Body of pancreas (tissue), 4 donors: ENCODE measurements around the gene ZNF813. TPM values are rescaled to one million over a fixed set of nuclear protein-coding genes. Genes with fewer than 3 reads are reported as not detected.
"Not testable (repeated sequence)": the region's sequence is repeated elsewhere in the genome, so short reads cannot be mapped to it uniquely, and the experiment has no call there.

Experiments
- ATAC-seq: fragments of 150-250 bp; one replicate; pipeline ENCODE4 v1.9.1; 2016
- DNase-seq, 4 donors: peaks; one replicate each; pipeline ENCODE4 v3.0.0-alpha.2; 2019
- H3K27ac ChIP-seq, 4 donors: fragments of 200-600 bp; sonication (generic); 1 replicate in 3 of 4; 2 replicates in 1 of 4; pipeline versions ENCODE4 v1.5.1 to v1.6.1; 2016 to 2019; ENCODE audit warnings: mild to moderate bottlenecking in 1 of 4, mixed read lengths in 1 of 4, moderate library complexity in 1 of 4
- H3K27me3 ChIP-seq, 2 donors: fragments of 200-600 bp; sonication (generic); one replicate each; pipeline ENCODE4 v1.6.0; 2016; ENCODE audit warnings: mild to moderate bottlenecking in 1 of 2
- H3K36me3 ChIP-seq, 2 donors: fragments of 200-600 bp; sonication (generic); replicated peaks in 1 of 2; 2 replicates each; pipeline ENCODE4 v1.5.1; 2016; ENCODE audit warnings: low read depth in 2 of 2; ENCODE audit not compliant: insufficient read depth in 1 of 2
- H3K4me1 ChIP-seq: fragments of 200-600 bp; sonication (generic); one replicate; pipeline ENCODE4 v1.6.0; 2016
- H3K4me3 ChIP-seq, 2 donors: fragments of 200-600 bp; sonication (generic); 1 replicate in 1 of 2; 2 replicates in 1 of 2; pipeline ENCODE4 v1.5.1; 2016 to 2019
- H3K9me3 ChIP-seq, 3 donors: fragments of 200-600 bp; sonication (generic); 1 replicate in 2 of 3; 2 replicates in 1 of 3; pipeline ENCODE4 v1.5.1; 2016
- POLR2A ChIP-seq, 3 donors: fragments of 450-650 bp; IDR thresholded peaks; one replicate each; pipeline ENCODE4 v1.6.1; 2016; ENCODE audit warnings: antibody characterized with exemption in 3 of 3, mild to moderate bottlenecking in 2 of 3
- WGBS, 2 donors: methylation state at CpG; one replicate each; pipeline ENCODE4 v1.1.5; 2017; 5-methylcytosine and 5-hydroxymethylcytosine counted together
- intact Hi-C: fragments of 100-400 bp; cut with DNase I; formaldehyde crosslinking; loops from one replicate; pipeline ENCODE4 v1.15.1; 2023
- total RNA-seq, 2 donors: library from RNA; depleted of rRNA; stranded (reverse); fragments of >200 nt; gene quantifications; one replicate each; pipeline ENCODE4 v1.1.0, GENCODE V29; 2016
- TF ChIP-seq, protein P1 (sequence below), 7 experiments: fragments of 450-650 bp in 4 of 7; fragments of 200-600 bp in 3 of 7; sonication (generic) in 3 of 7; IDR thresholded peaks; one replicate each; pipeline ENCODE4 v1.5.1; 2016 to 2019; ENCODE audit warnings: antibody characterized with exemption in 7 of 7

ZNF813 gene
- total RNA-seq, 2 donors from 2014 or later: 1.6 to 1.8 TPM

- ATAC-seq, H3K4me3 ChIP-seq, H3K27ac ChIP-seq, DNase-seq, H3K27me3 ChIP-seq, H3K36me3 ChIP-seq, H3K9me3 ChIP-seq, H3K4me1 ChIP-seq, intact Hi-C loops: not testable (repeated sequence)
- 25% methylated on average over 7 of the region's 7 CpGs for WGBS, 2 donors
Observed at GRCh38 chr19:53503151-53503550, 35.6 kb downstream of the ZNF813 start.

- H3K9me3 ChIP-seq, intact Hi-C loops, H3K4me1 ChIP-seq, H3K36me3 ChIP-seq, ATAC-seq, H3K4me3 ChIP-seq, H3K27ac ChIP-seq, H3K27me3 ChIP-seq: not testable (repeated sequence)
- WGBS, 2 donors: 12 to 60% methylated on average over 4 to 10 of the region's 14 CpGs
- peak in 1 of 4 donors; percentile 8 for DNase-seq
Observed at GRCh38 chr19:53503671-53504364, 36.3 kb downstream of the ZNF813 start.

DNA sequence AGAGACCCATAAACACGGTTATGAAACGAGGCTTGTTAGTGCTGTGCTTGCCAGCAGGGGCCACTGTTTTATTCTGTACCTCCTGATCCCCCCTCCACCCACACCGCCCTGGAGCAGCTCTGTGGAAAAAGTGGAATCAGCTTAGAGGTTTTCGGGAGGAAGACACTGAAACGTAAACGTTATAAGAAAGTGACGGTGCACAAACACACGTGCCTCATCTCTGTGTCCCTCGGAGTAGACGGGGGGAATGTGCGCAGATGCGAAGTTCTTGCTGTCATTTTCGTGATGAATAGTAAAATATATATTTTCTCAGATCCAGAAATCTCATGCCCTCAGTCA is 36.8 kb downstream of the ZNF813 start:
- intact Hi-C loops: not testable (repeated sequence)
- peak in 1 of 4 donors; percentile 16 for DNase-seq

GRCh38 chr19:53504885-53505284 is 37.4 kb downstream of the ZNF813 start:
- intact Hi-C loops: no loop called here
- no peak overlapping the region for H3K27ac ChIP-seq
- no peaks in the 10 kb centered on the region for H3K9me3 ChIP-seq
- no peak for ATAC-seq
- no peak overlapping the region for H3K4me3 ChIP-seq
- H3K4me1 ChIP-seq: no peaks in the 10 kb centered on the region
- whole genome bisulfite sequencing, 2 donors: 32% methylated on average over 7 of the region's 7 CpGs
- TF ChIP-seq, protein P1, sequence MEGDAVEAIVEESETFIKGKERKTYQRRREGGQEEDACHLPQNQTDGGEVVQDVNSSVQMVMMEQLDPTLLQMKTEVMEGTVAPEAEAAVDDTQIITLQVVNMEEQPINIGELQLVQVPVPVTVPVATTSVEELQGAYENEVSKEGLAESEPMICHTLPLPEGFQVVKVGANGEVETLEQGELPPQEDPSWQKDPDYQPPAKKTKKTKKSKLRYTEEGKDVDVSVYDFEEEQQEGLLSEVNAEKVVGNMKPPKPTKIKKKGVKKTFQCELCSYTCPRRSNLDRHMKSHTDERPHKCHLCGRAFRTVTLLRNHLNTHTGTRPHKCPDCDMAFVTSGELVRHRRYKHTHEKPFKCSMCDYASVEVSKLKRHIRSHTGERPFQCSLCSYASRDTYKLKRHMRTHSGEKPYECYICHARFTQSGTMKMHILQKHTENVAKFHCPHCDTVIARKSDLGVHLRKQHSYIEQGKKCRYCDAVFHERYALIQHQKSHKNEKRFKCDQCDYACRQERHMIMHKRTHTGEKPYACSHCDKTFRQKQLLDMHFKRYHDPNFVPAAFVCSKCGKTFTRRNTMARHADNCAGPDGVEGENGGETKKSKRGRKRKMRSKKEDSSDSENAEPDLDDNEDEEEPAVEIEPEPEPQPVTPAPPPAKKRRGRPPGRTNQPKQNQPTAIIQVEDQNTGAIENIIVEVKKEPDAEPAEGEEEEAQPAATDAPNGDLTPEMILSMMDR (IDR thresholded peaks at IDR 0.05): no peak
- no peak for TF ChIP-seq POLR2A (IDR thresholded peaks at IDR 0.05)
- H3K36me3 ChIP-seq: no peaks in the 10 kb centered on the region
- DNase-seq: no peak
- peaks cover 0 to 6% of the 10 kb centered on the region in 2 donors for H3K27me3 ChIP-seq

More for the DNA sequence above, 36.8 kb downstream of the ZNF813 start:
- H3K4me3 ChIP-seq, H3K36me3 ChIP-seq, H3K4me1 ChIP-seq, H3K27me3 ChIP-seq, H3K9me3 ChIP-seq, H3K27ac ChIP-seq: not testable (repeated sequence)
- TF ChIP-seq, protein P1 (IDR thresholded peaks at IDR 0.05): peak in 1 of 7 experiments; percentile 33
- peak; percentile 58 for ATAC-seq
- WGBS, 2 donors: 7% methylated on average over 13 of the region's 13 CpGs

GRCh38 chr19:53506728-53507127 is 39.2 kb downstream of the ZNF813 start:
- intact Hi-C loops: no loop called here
- no peak overlapping the region for H3K4me3 ChIP-seq
- no peaks in the 10 kb centered on the region for H3K36me3 ChIP-seq
- DNase-seq: no peak
- no peak overlapping the region for H3K27ac ChIP-seq
- TF ChIP-seq, protein P1 (IDR thresholded peaks at IDR 0.05): no peak
- no peak for TF ChIP-seq POLR2A (IDR thresholded peaks at IDR 0.05)
- H3K4me1 ChIP-seq: no peaks in the 10 kb centered on the region
- WGBS, 2 donors: 51 to 63% methylated on average over 8 of the region's 8 CpGs
- ATAC-seq: no peak
- H3K27me3 ChIP-seq: peaks cover 0 to 6% of the 10 kb centered on the region in 2 donors
- no peaks in the 10 kb centered on the region for H3K9me3 ChIP-seq
